ENCODE measurements around the gene GPR183.
"Not testable (repeated sequence)": the region's sequence is repeated elsewhere in the genome, so short reads cannot be mapped to it uniquely, and the experiment has no call there.

GPR183 gene

GRCh38 chr13:99249178-99249577 lies 58.0 kb downstream of the GPR183 start:
- not testable (repeated sequence) for DNase-seq (ENCODE audit: low read depth in 3 of 3)

GRCh38 chr13:99246100-99246499 lies 61.1 kb downstream of the GPR183 start:
- no peak for DNase-seq (ENCODE audit: low read depth in 3 of 3)
